DOHH2 (cell line): Measurements from ENCODE around the gene ATP8A2.

Experiments used
- H3F3A ChIP-seq: fragments of 200-600 bp; sonication (generic), shearing (Covaris generic); 2 replicates; pipeline ENCODE4 v1.6.0; 2016; ENCODE audit warnings: antibody characterized with exemption, mild to moderate bottlenecking; ENCODE audit not compliant: control insufficient read depth, insufficient read depth
- H3K27ac ChIP-seq: fragments of 200-600 bp; sonication (generic); 2 replicates; pipeline ENCODE4 v1.5.1; 2014; ENCODE audit warnings: low read depth, mild to moderate bottlenecking, low read length, moderate library complexity
- H3K27me3 ChIP-seq: fragments of 200-600 bp; sonication (generic); 2 replicates; pipeline ENCODE4 v1.6.1; 2014; ENCODE audit warnings: mild to moderate bottlenecking, low read length, mixed read lengths; ENCODE audit not compliant: control insufficient read depth
- H3K36me3 ChIP-seq: fragments of 200-600 bp; sonication (generic); 2 replicates; pipeline ENCODE4 v1.6.1; 2014; ENCODE audit warnings: mild to moderate bottlenecking, low read length, moderate library complexity, mixed read lengths; ENCODE audit not compliant: control insufficient read depth
- H3K4me1 ChIP-seq: fragments of 200-600 bp; sonication (generic); 2 replicates; pipeline ENCODE4 v1.6.1; 2014; ENCODE audit warnings: mild to moderate bottlenecking, low read length, mixed read lengths; ENCODE audit not compliant: control insufficient read depth
- H3K4me2 ChIP-seq: fragments of 200-600 bp; sonication (generic); 2 replicates; pipeline ENCODE4 v1.6.0; 2014; ENCODE audit warnings: mild to moderate bottlenecking, low read length, moderate library complexity
- H3K4me3 ChIP-seq: fragments of 200-600 bp; sonication (generic); 2 replicates; pipeline ENCODE4 v1.5.1; 2014; ENCODE audit warnings: mild to moderate bottlenecking, low read length, mixed read lengths
- H3K79me2 ChIP-seq: fragments of 200-600 bp; sonication (generic); 2 replicates; pipeline ENCODE4 v1.6.1; 2014; ENCODE audit warnings: mild to moderate bottlenecking, low read length, mixed read lengths; ENCODE audit not compliant: control insufficient read depth
- H3K9me2 ChIP-seq: fragments of 200-600 bp; sonication (generic); replicated peaks from 2 replicates; pipeline ENCODE4 v1.6.1; 2014; ENCODE audit warnings: mild to moderate bottlenecking, low read length, mixed read lengths; ENCODE audit not compliant: control insufficient read depth
- H3K9me3 ChIP-seq: fragments of 200-600 bp; sonication (generic); 2 replicates; pipeline ENCODE4 v1.6.1; 2014; ENCODE audit warnings: antibody characterized with exemption, low read length, mixed read lengths; ENCODE audit not compliant: control insufficient read depth, insufficient read depth
- H4K20me1 ChIP-seq: fragments of 200-600 bp; sonication (generic); 2 replicates; pipeline ENCODE4 v1.6.0; 2014; ENCODE audit warnings: low read depth, mild to moderate bottlenecking, antibody characterized with exemption, low read length, moderate library complexity; ENCODE audit not compliant: control insufficient read depth, insufficient read depth
- CTCF ChIP-seq: fragments of 200-600 bp; sonication (generic); IDR thresholded peaks from one replicate; pipeline ENCODE4 v1.5.1; 2014; ENCODE audit warnings: antibody characterized with exemption, mild to moderate bottlenecking, low read depth, low read length; ENCODE audit not compliant: poor library complexity, severe bottlenecking
- EZH2phosphoT487 ChIP-seq: fragments of 200-600 bp; sonication (generic); IDR thresholded peaks from 2 replicates; pipeline ENCODE4 v1.6.1; 2017; ENCODE audit warnings: borderline replicate concordance, mild to moderate bottlenecking, antibody characterized with exemption, low read length, moderate library complexity, mixed read lengths

Gene ATP8A2

GRCh38 chr13:25827831-25828465 lies 456.2 kb downstream of the ATP8A2 start:
- H3K36me3 ChIP-seq = no peaks in the 10 kb centered on the region
- H3K4me2 ChIP-seq = no peak overlapping the region
- TF ChIP-seq EZH2phosphoT487 (no peak), CTCF (no peak)
- H3K27ac ChIP-seq = no peak overlapping the region
- no peaks in the 10 kb centered on the region for H3K79me2 ChIP-seq
- H3K4me1 ChIP-seq = no peaks in the 10 kb centered on the region
- H3K9me3 ChIP-seq = no peaks in the 10 kb centered on the region
- no peaks in the 10 kb centered on the region for H4K20me1 ChIP-seq
- no peaks in the 10 kb centered on the region for H3F3A ChIP-seq
- H3K9me2 ChIP-seq = no peaks in the 10 kb centered on the region
- no peak overlapping the region for H3K4me3 ChIP-seq
- H3K27me3 ChIP-seq = 0 out of 2 replicates have a peak, but pooled peaks cover under 1% of the 10 kb centered on the region

- Histone ChIP-seq H3K9me2 (no peaks in the 10 kb centered on the region), H4K20me1 (no peaks in the 10 kb centered on the region), H3K4me3 (no peak overlapping the region), H3K4me2 (no peak overlapping the region), H3K36me3 (no peaks in the 10 kb centered on the region), H3K27me3 (no peaks in the 10 kb centered on the region; the same call in 1 of the 2 replicates), H3F3A (no peaks in the 10 kb centered on the region), H3K4me1 (no peaks in the 10 kb centered on the region), H3K79me2 (no peaks in the 10 kb centered on the region), H3K27ac (no peak overlapping the region), H3K9me3 (no peaks in the 10 kb centered on the region)
- TF ChIP-seq EZH2phosphoT487 = no peak
- TF ChIP-seq CTCF = no peak
These were observed 462.0 kb downstream of the ATP8A2 start for GRCh38 chr13:25833761-25834160.

GRCh38 chr13:25836574-25837336 lies 465.0 kb downstream of the ATP8A2 start:
- Histone ChIP-seq H3K27ac (no peak overlapping the region), H3K36me3 (no peaks in the 10 kb centered on the region), H3K9me2 (no peaks in the 10 kb centered on the region), H4K20me1 (no peaks in the 10 kb centered on the region), H3K4me1 (no peaks in the 10 kb centered on the region), H3K27me3 (no peaks in the 10 kb centered on the region; the same call in 1 of the 2 replicates), H3K4me3 (no peak overlapping the region), H3F3A (no peaks in the 10 kb centered on the region), H3K4me2 (no peak overlapping the region), H3K79me2 (no peaks in the 10 kb centered on the region), H3K9me3 (no peaks in the 10 kb centered on the region)
- TF ChIP-seq CTCF (no peak), EZH2phosphoT487 (no peak)
